NOMO-1 treated with dmso at 0.1 percent for 144 hours (cell line): Measurements from ENCODE around the gene CNNM2.
"Not testable (repeated sequence)": the region's sequence is repeated elsewhere in the genome, so short reads cannot be mapped to it uniquely, and the experiment has no call there.

Experiments
- DNase-seq: peaks from one replicate; lab custom pipeline; 2025; ENCODE audit not compliant: unreplicated experiment; lab: John Stamatoyannopoulos, UW

Gene CNNM2

GRCh38 chr10:102964713-102965112 is 46.6 kb downstream of the CNNM2 start:
- no peak for DNase-seq

- DNase-seq = no peak
Observed at GRCh38 chr10:102965311-102965851, 47.3 kb downstream of the CNNM2 start.

GRCh38 chr10:102967123-102967522 is 49.0 kb downstream of the CNNM2 start:
- DNase-seq = no peak

GRCh38 chr10:102970562-102971340 is 52.7 kb downstream of the CNNM2 start:
- DNase-seq = no peak

GRCh38 chr10:102975483-102976379 is 57.6 kb downstream of the CNNM2 start:
- no peak for DNase-seq

GRCh38 chr10:102976380-102976726 is 58.3 kb downstream of the CNNM2 start:
- not testable (repeated sequence) for DNase-seq

GRCh38 chr10:102982296-102982695 is 64.2 kb downstream of the CNNM2 start:
- DNase-seq = no peak

GRCh38 chr10:102984086-102984485 is 66.0 kb downstream of the CNNM2 start:
- DNase-seq = no peak

- no peak for DNase-seq
Observed at GRCh38 chr10:102985811-102986210, 67.7 kb downstream of the CNNM2 start.

- no peak for DNase-seq
Observed at GRCh38 chr10:102988404-102989314, 70.6 kb downstream of the CNNM2 start.

GRCh38 chr10:102994531-102995295 is 76.6 kb downstream of the CNNM2 start:
- DNase-seq = no peak

GRCh38 chr10:102996876-102997275 is 78.8 kb downstream of the CNNM2 start:
- DNase-seq = no peak

- DNase-seq = no peak
Observed at GRCh38 chr10:102997998-102998397, 79.9 kb downstream of the CNNM2 start.

GRCh38 chr10:102998399-102998907 is 80.4 kb downstream of the CNNM2 start:
- no peak for DNase-seq

- not testable (repeated sequence) for DNase-seq
Observed at GRCh38 chr10:103000050-103000449, 82.0 kb downstream of the CNNM2 start.

GRCh38 chr10:103007017-103007416 is 88.9 kb downstream of the CNNM2 start:
- DNase-seq = no peak

- no peak for DNase-seq
Observed at GRCh38 chr10:103013416-103013815, 95.3 kb downstream of the CNNM2 start.

GRCh38 chr10:103019425-103019824 is 101.3 kb downstream of the CNNM2 start:
- DNase-seq = no peak

GRCh38 chr10:103021150-103021899 is 103.2 kb downstream of the CNNM2 start:
- DNase-seq = no peak
